HK-2 (cell line): ENCODE measurements around the gene ARHGAP45.
A peak's percentile ranks its signal among the peaks of the same experiment; 100 is the strongest.
"Not testable (repeated sequence)": the region's sequence is repeated elsewhere in the genome, so short reads cannot be mapped to it uniquely, and the experiment has no call there.

Source experiments
- DNase-seq: peaks from one replicate; pipeline ENCODE4 v3.0.0-alpha.2; 2018; ENCODE audit not compliant: unreplicated experiment

ARHGAP45 gene, protein sequence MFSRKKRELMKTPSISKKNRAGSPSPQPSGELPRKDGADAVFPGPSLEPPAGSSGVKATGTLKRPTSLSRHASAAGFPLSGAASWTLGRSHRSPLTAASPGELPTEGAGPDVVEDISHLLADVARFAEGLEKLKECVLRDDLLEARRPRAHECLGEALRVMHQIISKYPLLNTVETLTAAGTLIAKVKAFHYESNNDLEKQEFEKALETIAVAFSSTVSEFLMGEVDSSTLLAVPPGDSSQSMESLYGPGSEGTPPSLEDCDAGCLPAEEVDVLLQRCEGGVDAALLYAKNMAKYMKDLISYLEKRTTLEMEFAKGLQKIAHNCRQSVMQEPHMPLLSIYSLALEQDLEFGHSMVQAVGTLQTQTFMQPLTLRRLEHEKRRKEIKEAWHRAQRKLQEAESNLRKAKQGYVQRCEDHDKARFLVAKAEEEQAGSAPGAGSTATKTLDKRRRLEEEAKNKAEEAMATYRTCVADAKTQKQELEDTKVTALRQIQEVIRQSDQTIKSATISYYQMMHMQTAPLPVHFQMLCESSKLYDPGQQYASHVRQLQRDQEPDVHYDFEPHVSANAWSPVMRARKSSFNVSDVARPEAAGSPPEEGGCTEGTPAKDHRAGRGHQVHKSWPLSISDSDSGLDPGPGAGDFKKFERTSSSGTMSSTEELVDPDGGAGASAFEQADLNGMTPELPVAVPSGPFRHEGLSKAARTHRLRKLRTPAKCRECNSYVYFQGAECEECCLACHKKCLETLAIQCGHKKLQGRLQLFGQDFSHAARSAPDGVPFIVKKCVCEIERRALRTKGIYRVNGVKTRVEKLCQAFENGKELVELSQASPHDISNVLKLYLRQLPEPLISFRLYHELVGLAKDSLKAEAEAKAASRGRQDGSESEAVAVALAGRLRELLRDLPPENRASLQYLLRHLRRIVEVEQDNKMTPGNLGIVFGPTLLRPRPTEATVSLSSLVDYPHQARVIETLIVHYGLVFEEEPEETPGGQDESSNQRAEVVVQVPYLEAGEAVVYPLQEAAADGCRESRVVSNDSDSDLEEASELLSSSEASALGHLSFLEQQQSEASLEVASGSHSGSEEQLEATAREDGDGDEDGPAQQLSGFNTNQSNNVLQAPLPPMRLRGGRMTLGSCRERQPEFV

DNA sequence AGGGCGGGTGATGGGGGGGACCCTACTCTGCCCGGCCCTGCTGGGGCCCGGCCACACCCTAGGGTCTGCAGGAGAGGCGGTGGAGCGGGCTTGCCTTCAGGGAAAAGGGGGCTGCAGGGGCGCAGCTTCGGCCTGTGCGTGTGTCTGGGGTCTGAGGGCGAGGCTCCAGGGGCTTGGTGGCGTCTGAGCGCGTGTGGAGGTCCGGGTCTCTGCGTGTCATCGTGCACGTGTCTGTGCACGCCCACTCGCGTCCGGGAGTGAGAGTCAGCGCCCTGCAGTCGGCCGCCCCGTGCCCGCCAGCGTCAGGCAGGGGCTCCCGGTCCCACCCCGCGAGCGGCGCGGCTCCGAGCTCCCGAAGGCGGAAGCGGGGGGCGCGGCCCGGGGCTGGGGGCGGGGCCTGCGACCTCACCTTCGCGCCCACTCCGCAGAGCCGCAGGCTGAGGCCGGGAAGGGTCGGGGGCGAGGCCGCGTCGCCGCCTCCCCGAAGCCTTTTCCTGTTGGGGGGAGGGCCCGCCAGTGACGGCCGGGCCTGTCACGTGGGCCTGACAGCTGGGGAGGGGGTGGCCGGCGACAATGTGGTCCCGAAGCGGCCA lies at the start of gene ARHGAP45:
TSS of gene ARHGAP45 (plus strand) at position 420 of the 593 bp plus-strand sequence. CDS start 239 bp downstream, outside the sequence.
- no peak for DNase-seq

DNA sequence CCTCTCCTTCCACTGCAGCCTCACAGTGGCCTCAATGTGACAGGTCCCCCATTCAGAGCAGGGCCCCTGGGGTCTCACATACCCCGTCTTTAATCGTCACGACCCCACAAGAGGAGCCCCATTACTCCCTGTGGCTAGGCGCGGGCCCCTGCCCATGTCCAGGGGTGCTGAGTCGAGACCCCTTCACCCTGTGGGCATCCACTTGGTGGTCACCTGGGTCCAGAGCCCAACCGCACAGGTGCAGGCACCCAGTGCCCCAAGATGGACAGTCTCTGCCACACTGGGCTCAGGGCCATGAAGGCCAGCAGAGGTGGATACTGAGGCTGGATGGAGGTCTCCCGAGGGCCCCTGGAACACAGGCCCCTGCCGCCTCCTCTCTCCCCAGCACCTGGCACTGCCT lies 49.1 kb upstream of the ARHGAP45 start:
- no peak for DNase-seq

DNA sequence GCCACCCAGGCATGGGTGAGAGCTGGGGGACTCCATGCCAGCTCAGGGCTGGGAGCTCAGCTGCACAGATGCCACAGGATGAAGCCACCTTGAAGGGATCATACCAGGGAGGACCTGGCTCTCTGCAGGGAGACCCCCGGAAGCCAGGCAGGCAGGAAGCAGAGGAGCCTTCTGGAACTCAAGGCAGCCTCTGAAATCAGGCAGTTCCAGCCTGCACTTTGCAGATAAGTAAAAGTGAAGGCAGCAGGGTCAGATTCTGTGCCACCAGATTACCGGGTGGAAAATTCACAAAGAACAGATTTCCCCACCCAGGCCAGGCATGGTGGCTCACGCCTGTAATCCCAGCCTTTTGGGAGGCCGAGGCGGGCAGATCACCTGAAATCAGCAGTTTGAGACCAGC lies 48.6 kb upstream of the ARHGAP45 start:
- no peak for DNase-seq

DNA sequence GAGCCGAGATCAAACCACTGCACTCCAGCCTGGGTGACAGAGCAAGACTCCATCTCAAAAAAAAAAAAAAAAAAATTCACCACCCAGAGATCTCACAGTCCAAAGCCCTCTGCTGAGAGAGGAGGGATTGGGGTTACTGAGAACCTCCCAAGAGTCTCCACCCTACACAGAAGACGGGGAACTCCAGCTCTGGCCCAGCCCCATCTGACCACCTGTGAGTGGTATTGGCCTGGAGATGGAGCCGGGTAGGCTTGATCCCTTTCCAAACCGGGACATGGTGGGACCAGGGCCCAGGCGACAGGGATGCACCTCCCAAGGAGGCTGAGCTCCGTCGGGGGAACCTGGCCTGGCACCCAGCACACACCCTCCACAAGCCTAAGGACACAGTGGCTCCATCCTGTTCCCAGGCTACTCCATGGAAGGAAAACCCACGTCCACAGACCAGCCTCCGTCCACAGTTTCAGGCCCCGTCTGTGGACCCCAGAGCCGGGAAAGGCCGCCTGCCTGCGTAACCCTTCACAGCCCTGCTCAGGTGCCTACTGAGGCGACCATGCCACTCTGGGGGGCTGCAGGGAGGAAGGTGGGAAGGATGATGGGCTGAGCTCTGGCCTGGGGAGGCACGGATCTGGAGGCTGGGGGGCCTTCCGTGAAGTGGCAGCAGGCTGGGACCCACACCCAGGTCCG lies 47.9 kb upstream of the ARHGAP45 start:
- DNase-seq = no peak

DNA sequence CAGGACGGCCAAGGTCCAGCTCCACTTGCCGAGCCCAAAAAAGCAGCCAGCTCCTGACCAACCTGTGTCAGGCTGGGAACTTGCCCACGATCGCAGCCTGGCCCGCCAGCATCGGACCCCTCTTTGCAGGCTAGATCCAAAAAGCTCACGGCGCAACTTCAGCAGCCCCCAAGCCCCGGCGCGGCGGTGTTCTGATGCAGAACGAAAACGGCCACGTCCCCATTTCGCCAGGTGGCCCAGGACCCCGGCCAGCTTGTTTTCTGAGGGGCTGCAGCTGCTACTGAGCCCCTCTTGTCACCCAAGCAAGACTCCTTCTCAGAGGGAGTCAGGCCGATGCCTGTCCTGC lies 47.4 kb upstream of the ARHGAP45 start:
- DNase-seq = no peak

DNA sequence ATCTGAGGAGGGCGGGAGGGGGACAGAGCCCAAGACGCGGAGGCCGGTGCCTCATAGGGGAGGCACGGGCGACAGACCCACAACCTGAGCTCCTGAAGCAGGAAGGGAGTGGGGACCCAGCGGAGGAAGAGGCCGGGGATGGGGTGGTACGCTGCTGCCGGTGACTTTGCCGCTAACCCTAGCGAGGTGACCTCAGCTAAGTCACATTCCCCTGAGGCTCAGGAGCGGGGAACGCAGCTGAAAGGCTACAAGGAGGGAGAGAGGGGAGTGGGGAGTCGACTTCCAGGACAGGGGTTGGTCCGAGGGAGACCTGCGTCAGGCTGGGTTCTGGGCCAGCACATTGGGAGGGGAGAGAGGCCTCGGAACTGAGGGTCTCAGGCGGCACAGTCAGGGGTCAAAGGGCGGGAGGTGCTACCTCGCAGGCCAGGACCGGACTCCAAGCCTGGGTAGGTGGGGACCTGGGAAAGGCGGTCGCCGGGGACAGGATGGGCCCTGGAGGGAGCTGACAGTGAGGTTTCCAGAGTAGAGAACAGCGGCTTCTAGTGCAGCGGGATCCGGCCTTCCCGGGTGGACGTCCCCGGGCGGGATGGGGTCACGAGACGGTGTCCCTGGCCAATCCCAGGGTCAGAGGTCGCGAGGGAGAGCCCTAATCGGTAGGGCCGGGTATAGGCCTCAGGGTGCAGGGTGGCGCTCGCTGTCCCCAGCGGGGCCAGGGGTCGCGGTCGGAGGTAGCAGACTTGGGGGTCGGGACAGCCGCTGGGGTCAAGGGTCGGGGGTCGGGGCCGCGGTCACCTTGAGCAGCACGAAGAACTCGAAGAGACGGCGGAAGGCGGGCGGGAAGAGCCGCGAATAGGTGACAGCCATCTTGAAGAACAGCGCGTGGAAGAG lies 46.7 kb upstream of the ARHGAP45 start:
- no peak for DNase-seq

DNA sequence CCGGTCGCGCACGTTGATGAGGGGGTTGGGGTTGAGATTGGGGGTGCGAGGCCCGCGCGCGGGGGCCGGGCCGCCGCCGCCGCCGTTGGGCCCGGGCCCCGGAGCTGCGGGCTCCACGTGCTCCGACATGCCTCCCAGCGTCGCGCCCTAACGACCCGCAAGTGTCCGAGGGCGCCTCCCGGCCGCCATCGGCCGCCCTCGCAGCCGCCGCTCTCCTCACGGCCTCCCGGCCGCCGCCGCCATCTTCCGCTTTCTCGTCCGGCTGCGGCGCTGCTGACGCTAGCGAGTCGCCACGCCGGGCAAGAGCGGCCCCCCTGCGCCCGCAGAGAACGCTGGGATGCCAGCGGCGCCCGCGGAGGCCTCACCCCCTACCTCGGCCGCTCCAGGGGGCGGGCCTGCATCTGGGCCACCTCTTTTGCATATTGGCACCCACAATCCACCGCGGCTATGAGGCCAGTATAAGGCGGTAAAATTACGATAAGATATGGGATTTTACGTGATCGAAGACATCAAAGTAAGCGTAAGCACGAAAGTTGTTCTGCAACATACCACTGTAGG lies 46.0 kb upstream of the ARHGAP45 start, which contains the start of gene TMEM259:
TSS of gene TMEM259 (minus strand) at position 256 of the 558 bp plus-strand sequence. CDS start at position 129, 127 bp downstream.
- peak; percentile 96 for DNase-seq

DNA sequence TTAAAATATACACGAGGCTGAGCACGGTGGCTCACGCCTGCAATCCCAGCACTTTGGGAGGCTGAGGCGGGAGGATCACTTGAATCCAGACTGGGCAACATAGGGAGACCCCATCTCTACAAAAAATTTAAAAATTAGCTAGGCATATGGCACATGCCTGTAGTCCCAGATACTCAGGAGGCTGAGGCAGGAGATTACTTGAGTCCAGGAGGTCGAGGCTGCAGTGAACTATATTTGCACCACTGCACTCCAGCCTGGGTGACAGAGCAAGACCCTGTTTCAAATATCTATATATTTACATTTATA lies 43.1 kb upstream of the ARHGAP45 start:
- not testable (repeated sequence) for DNase-seq

DNA sequence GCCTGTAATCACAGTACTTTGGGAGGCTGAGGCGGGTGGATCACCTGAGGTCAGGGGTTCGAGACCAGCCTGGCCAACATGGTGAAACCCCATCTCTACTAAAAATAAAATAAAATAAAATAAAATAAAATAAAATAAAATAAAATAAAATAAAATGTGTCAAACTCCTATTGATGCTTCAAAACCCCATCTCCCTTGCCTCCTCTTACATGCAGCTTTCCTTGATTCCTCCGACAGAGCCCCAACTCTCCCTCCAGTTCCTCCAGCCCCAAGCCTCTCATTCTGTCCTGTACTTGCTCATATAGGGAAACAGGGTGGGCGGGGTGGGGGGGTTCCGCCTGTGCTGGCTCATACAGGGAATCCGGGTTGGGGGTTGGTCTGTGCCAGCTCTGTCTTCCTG lies 41.9 kb upstream of the ARHGAP45 start:
- not testable (repeated sequence) for DNase-seq

DNA sequence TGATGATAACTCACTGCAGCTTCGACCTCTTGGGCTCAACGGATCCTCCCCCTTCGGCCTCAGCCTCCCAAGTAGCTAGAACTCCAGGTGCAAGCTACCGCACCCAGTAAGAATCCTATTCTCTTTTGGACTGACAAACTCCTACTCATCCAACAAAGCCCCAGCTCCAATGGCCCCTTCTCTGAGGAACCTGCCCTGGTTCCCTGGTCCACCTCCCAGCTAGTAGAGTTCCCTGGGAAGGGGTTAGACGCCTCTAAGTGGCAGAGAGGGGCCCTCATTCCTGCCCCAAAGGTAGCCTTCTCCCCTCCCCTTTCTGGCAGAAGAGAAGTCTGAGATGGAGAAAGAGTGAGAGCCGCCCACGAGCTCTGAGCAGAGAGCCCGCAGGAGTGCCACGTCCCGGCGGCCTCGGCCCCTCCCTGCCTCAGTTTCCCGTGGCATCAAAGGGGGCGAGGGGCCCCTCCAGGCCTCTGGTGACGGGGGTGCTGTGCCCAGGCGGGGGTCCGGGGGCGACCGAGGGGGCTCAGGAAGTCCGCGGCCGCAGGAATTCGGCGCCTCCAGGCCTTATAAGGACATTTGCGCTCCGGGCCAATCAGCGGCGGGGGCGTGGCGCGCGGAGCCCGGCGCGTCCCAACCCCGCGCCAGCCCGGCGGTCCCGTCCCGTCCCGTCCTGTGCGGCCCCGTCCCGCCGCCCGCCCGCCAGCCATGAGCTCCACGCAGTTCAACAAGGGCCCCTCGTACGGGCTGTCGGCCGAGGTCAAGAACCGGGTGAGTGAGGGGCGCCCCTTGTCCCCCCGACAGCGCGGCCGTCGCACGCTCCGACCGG lies 40.8 kb upstream of the ARHGAP45 start, which contains the start of gene CNN2:
TSS of gene CNN2 (plus strand) at position 649 of the 823 bp plus-strand sequence. CDS start at position 703, 54 bp downstream.
- peak; percentile 88 for DNase-seq

DNA sequence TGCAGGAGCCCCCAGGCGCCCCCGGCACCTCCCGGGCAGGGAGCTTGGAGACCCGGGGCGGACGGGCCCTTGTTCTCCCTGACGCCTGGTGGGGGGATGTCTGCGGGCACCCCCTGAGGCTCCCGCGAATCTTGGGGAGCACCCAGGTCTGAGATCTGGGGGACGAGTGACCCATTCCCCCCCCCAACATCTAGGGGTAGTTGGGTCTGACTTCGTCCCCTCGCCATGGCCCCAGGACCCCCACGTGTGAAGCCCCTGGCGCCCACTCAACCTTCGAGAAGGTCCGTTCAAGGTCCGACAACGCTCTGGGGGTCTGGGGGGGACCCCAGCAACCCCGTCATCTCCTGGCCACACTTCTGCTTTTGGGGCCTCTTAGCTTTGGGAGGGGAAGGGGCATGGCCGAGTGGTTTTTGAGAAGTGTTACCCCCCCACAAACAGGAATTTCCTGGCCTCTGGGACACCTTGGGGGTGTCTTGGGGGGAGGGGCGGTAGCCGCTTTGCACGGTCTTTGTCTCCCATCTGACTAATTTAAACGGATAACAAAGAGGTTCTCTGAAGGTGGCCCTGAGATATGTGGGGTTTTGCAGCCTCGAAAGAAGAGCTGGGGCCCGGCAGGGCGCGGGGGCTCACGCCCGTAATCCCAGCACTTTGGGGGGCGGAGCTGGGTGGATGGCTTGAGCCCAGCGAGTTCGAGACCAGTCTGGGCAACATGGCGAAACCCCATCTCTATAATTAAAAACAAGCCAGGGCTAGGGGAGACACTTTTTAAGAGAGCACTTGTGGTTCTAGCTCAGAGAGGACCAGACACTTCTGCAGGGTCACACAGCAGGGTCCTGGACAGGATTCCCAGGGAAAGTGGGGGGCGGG lies 40.0 kb upstream of the ARHGAP45 start:
- DNase-seq = peak; percentile 33

DNA sequence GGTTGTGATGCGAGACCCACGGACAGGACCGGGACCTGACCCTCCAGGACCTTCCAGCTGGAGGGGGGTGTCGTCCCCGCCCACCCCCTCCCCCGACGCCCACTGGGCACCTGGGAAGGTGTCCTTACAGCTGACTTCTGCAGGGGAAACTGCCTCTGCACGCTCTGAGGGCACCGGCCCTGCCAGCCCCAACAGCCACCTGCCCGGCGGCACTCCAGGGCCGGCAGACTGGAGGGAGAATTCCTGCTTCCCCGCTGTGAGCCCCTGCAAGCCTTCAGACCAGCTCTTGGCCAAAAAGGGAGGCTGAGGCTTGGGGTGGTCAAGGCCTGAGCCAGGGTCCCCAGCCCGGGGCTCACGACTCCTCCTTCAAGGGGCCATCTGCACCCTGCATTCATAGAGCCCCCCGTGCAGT lies 39.3 kb upstream of the ARHGAP45 start:
- DNase-seq = peak; percentile 38

DNA sequence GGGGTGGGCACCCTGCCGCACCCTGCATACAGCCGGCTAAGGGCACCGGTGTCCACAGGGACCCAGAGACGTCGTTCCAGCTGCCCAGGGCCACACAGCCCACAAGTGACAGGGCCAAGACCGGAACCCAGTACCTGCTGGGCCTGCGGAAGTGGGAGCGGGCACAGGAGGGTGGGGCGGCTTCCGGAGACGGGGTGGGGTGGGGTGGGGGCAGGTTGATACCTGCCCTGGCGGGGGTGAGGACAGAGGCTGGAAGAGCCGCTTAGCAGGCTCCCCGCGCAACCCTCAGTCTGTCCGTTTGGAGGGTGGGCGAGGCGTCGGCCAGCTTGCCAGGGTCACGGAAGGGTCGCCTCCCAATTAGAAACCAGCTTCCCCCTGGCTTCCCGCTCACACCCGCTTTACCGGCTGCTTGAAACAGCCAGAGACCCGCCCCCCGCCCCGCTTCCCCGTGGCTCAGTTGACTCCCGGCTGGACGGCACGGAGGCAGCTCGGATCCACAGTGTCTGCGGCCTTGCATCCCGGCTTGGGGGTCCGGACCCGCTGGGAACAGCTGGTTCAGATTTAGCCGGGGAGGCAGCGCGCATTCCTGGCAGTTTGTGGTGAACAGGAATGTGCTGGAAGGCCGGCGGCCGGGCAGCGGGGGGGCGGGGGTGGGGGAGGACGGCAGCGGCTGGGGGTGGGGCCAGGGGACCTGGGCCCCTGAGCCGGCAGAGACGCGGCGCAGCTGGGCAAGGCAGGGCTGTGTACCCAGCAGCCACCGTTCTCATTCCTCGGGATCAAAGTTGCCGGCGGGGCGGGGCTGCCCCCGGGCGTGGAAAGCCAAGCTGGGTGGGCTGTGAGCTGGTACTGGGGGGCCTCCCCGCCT lies 38.7 kb upstream of the ARHGAP45 start:
- peak; percentile 88 for DNase-seq

DNA sequence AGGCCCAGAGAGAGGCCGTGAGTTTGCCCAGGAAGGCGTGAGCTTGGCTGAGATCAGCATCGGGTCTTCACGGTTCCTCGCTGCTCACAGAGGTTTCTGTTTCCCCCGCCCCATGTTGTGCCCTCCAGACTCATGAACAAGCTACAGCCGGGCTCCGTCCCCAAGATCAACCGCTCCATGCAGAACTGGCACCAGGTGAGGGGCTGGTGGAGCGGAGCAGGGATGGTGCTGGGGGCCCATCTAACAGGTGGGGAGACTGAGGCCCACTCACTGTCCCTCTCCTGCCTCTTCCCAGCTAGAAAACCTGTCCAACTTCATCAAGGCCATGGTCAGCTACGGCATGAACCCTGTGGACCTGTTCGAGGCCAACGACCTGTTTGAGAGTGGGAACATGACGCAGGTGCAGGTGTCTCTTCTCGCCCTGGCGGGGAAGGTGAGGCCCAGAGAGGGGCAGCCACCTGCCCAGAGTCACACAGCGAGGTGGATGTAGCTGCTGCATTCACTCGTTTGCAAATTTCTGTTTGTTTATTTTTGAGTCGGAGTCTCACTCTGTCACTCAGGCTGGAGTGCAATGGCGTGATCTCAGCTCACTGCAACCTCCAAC lies 34.6 kb upstream of the ARHGAP45 start:
- no peak for DNase-seq

DNA sequence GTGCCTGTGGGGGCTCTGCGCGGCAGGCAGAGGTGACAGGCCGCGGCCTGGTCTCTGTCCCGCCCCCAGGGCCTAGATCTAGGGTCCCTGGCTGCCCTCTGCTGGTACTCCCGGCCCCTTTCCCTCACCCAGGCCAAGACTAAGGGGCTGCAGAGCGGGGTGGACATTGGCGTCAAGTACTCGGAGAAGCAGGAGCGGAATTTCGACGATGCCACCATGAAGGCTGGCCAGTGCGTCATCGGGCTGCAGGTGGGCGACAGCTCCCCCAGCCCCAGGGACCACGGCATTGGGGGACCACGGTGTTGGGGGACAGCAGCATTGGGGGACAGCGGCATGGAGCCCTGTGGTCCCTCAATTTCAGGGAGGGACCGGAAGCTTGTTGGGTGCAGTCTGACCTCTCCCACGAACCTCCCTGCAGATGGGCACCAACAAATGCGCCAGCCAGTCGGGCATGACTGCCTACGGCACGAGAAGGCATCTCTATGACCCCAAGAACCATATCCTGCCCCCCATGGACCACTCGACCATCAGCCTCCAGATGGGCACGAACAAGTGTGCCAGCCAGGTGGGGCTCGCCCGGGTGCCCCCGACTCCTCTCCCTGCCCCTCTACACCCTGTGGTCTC lies 30.9 kb upstream of the ARHGAP45 start:
- no peak for DNase-seq

DNA sequence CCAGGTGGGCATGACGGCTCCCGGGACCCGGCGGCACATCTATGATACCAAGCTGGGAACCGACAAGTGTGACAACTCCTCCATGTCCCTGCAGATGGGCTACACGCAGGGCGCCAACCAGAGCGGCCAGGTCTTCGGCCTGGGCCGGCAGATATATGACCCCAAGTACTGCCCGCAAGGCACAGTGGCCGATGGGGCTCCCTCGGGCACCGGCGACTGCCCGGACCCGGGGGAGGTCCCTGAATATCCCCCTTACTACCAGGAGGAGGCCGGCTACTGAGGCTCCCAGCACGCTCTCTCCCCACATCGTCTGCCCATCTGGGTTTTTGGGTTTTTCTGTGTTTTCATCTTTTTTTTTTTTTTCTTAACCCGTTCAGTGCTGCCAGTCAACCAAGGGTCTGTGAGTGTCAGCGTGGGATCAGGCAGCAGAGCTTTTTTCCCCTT lies 29.3 kb upstream of the ARHGAP45 start:
- no peak for DNase-seq
